HG03439 (cell line): ENCODE measurements around the gene CPAMD8.

Experiments
- ATAC-seq: cut with Tn5 transposase; IDR thresholded peaks from one replicate; pipeline ENCODE4 v1.9.1; 2021; ENCODE audit warnings: mild to moderate bottlenecking, moderate library complexity; ENCODE audit not compliant: unreplicated experiment

The CPAMD8 gene

GRCh38 chr19:16895467-16896145, 131.0 kb downstream of the CPAMD8 start:
- no peak for ATAC-seq

GRCh38 chr19:16894080-16894479, 132.5 kb downstream of the CPAMD8 start:
- no peak for ATAC-seq

- no peak for ATAC-seq
Observed at GRCh38 chr19:16893686-16893989, 133.0 kb downstream of the CPAMD8 start.

- no peak for ATAC-seq
Observed at GRCh38 chr19:16892868-16893685, 133.5 kb downstream of the CPAMD8 start.

- ATAC-seq = no peak
Observed at GRCh38 chr19:16892436-16892835, 134.2 kb downstream of the CPAMD8 start.

- no peak for ATAC-seq
Observed at GRCh38 chr19:16891696-16892382, 134.8 kb downstream of the CPAMD8 start.

- ATAC-seq = no peak
Observed at GRCh38 chr19:16890461-16891184, 136.0 kb downstream of the CPAMD8 start.

GRCh38 chr19:16889883-16890460, 136.6 kb downstream of the CPAMD8 start:
- ATAC-seq = no peak

- no peak for ATAC-seq
Observed at GRCh38 chr19:16889366-16889882, 137.2 kb downstream of the CPAMD8 start.

GRCh38 chr19:16888629-16889365, 137.8 kb downstream of the CPAMD8 start, which contains the start of gene F2RL3:
Gene F2RL3, plus strand, starts transcription at chr19:16888999. Its CDS starts 191 bp downstream, at chr19:16889190.
- no peak for ATAC-seq

GRCh38 chr19:16887353-16888265, 139.0 kb downstream of the CPAMD8 start:
- no peak for ATAC-seq

GRCh38 chr19:16886305-16886880, 140.2 kb downstream of the CPAMD8 start:
- ATAC-seq = no peak

GRCh38 chr19:16885166-16885565, 141.4 kb downstream of the CPAMD8 start:
- no peak for ATAC-seq

GRCh38 chr19:16883522-16883921, 143.1 kb downstream of the CPAMD8 start:
- ATAC-seq = no peak

- no peak for ATAC-seq
Observed at GRCh38 chr19:16882146-16882545, 144.5 kb downstream of the CPAMD8 start.

GRCh38 chr19:16880884-16881554, 145.6 kb downstream of the CPAMD8 start:
- no peak for ATAC-seq

- no peak for ATAC-seq
Observed at GRCh38 chr19:16878181-16878965, 148.2 kb downstream of the CPAMD8 start.
